NCI-H1048 (cell line): ENCODE results near the gene ANGPT4.
"Not testable (repeated sequence)": the region's sequence is repeated elsewhere in the genome, so short reads cannot be mapped to it uniquely, and the experiment has no call there.

Experiments
- DNase-seq: peaks from one replicate; lab custom pipeline; 2025; lab: John Stamatoyannopoulos, UW

The ANGPT4 gene

GRCh38 chr20:844473-845225, 71.5 kb downstream of the ANGPT4 start:
- DNase-seq: peak; percentile 75

GRCh38 chr20:843912-844311, 72.2 kb downstream of the ANGPT4 start:
- DNase-seq: no peak

GRCh38 chr20:842547-842940, 73.6 kb downstream of the ANGPT4 start:
- no peak for DNase-seq

- no peak for DNase-seq
Observed at GRCh38 chr20:841568-842546, 74.3 kb downstream of the ANGPT4 start.

- DNase-seq: no peak
Observed at GRCh38 chr20:840858-841567, 75.1 kb downstream of the ANGPT4 start.

- DNase-seq: no peak
Observed at GRCh38 chr20:840503-840857, 75.7 kb downstream of the ANGPT4 start.

- DNase-seq: no peak
Observed at GRCh38 chr20:839626-840025, 76.5 kb downstream of the ANGPT4 start.

- no peak for DNase-seq
Observed at GRCh38 chr20:839015-839414, 77.1 kb downstream of the ANGPT4 start.

GRCh38 chr20:836190-836589, 79.9 kb downstream of the ANGPT4 start:
- DNase-seq: no peak

GRCh38 chr20:835608-836045, 80.5 kb downstream of the ANGPT4 start:
- DNase-seq: no peak

- DNase-seq: no peak
Observed at GRCh38 chr20:834151-834746, 81.9 kb downstream of the ANGPT4 start.

GRCh38 chr20:833450-834150, 82.5 kb downstream of the ANGPT4 start, which contains the start of gene FAM110A:
TSS of gene FAM110A (plus strand) at chr20:833715. CDS start at chr20:844805, 11,090 bp downstream.
- peak; percentile 84 for DNase-seq

GRCh38 chr20:833121-833449, 83.0 kb downstream of the ANGPT4 start:
- no peak for DNase-seq

- DNase-seq: no peak
Observed at GRCh38 chr20:831956-832355, 84.2 kb downstream of the ANGPT4 start.

GRCh38 chr20:831251-831650, 84.9 kb downstream of the ANGPT4 start:
- DNase-seq: no peak

GRCh38 chr20:830011-830521, 86.1 kb downstream of the ANGPT4 start:
- DNase-seq: no peak

GRCh38 chr20:829551-829950, 86.6 kb downstream of the ANGPT4 start:
- DNase-seq: no peak

- no peak for DNase-seq
Observed at GRCh38 chr20:828987-829386, 87.1 kb downstream of the ANGPT4 start.

- not testable (repeated sequence) for DNase-seq
Observed at GRCh38 chr20:827981-828380, 88.2 kb downstream of the ANGPT4 start.

- DNase-seq: no peak
Observed at GRCh38 chr20:826695-827323, 89.3 kb downstream of the ANGPT4 start.
